Mononuclear cell (primary cell): Measurements from ENCODE around the gene GPR137C. TPM values are rescaled to one million over a fixed set of nuclear protein-coding genes. Genes with fewer than 3 reads are reported as not detected.

Experiments
- H3K27me3 ChIP-seq: 2 replicates; pipeline ENCODE4 v1.6.0; 2011; ENCODE audit warnings: low read length, control low read depth; ENCODE audit not compliant: insufficient read depth
- H3K4me1 ChIP-seq: 2 replicates; pipeline ENCODE4 v1.5.1; 2011; ENCODE audit warnings: mild to moderate bottlenecking, low read length, control low read depth; ENCODE audit not compliant: insufficient read depth
- H3K4me3 ChIP-seq: 2 replicates; pipeline ENCODE4 v1.5.1; 2011; ENCODE audit warnings: mild to moderate bottlenecking, low read length, moderate library complexity
- H3K9me3 ChIP-seq: 2 replicates; pipeline ENCODE4 v1.5.1; 2011; ENCODE audit warnings: low read depth, mild to moderate bottlenecking, control low read depth, low read length
- total RNA-seq: library from RNA; depleted of rRNA; stranded (reverse); fragments of >200 nt; gene quantifications from one replicate; pipeline ENCODE4 v1.2.3, GENCODE V29; 2012

The GPR137C gene
- total RNA-seq, 1 donor = 0.10 TPM

- peaks cover 4% of the 10 kb centered on the region for H3K4me1 ChIP-seq
- H3K4me3 ChIP-seq = no peak overlapping the region
- H3K27me3 ChIP-seq = no peaks in the 10 kb centered on the region
- H3K9me3 ChIP-seq = no peaks in the 10 kb centered on the region
Measured at GRCh38 chr14:52686176-52686575, 133.5 kb downstream of the GPR137C start.

Other genes starting within 250 kb of the GPR137C start
- 46.7 TPM for gene PTGER2, start 238.5 kb upstream of the GPR137C start, total RNA-seq
- gene TXNDC16, start 331 bp upstream of the GPR137C start, total RNA-seq = 18.5 TPM
- gene ERO1A, start 142.7 kb downstream of the GPR137C start, total RNA-seq = 71.6 TPM
- gene PSMC6, start 154.4 kb downstream of the GPR137C start, total RNA-seq = 117 TPM
- gene STYX, start 177.3 kb downstream of the GPR137C start, total RNA-seq = 25.2 TPM
- 4.3 TPM for gene GNPNAT1, start 238.8 kb downstream of the GPR137C start, total RNA-seq